Subcutaneous abdominal adipose tissue (tissue), 5 donors: ENCODE results near the gene FNDC11.
"Not testable (repeated sequence)": the region's sequence is repeated elsewhere in the genome, so short reads cannot be mapped to it uniquely, and the experiment has no call there.

Source experiments
- H3K27ac ChIP-seq: one replicate; pipeline ENCODE4 v1.7.0; 2013; ENCODE audit warnings: low read depth, mild to moderate bottlenecking, inconsistent platforms, low read length, moderate library complexity
- H3K27me3 ChIP-seq, 5 donors: one replicate each; pipeline ENCODE4 v1.7.0; 2013; ENCODE audit warnings: low read length in 5 of 5, inconsistent platforms in 1 of 5; ENCODE audit not compliant: control insufficient read depth in 5 of 5, insufficient read depth in 4 of 5
- H3K36me3 ChIP-seq, 5 donors: one replicate each; pipeline ENCODE4 v1.7.0; 2013; ENCODE audit warnings: low read length in 5 of 5; ENCODE audit not compliant: control insufficient read depth in 5 of 5, insufficient read depth in 5 of 5
- H3K4me1 ChIP-seq, 5 donors: one replicate each; pipeline ENCODE4 v1.7.0; 2013; ENCODE audit warnings: low read length in 5 of 5, mild to moderate bottlenecking in 3 of 5, moderate library complexity in 1 of 5; ENCODE audit not compliant: control insufficient read depth in 5 of 5, insufficient read depth in 5 of 5
- H3K4me3 ChIP-seq, 5 donors: one replicate each; pipeline ENCODE4 v1.7.0; 2013; ENCODE audit warnings: low read length in 5 of 5, low read depth in 1 of 5
- H3K9ac ChIP-seq, 5 donors: one replicate each; pipeline ENCODE4 v1.7.0; 2013; ENCODE audit warnings: low read length in 5 of 5, mild to moderate bottlenecking in 4 of 5, moderate library complexity in 3 of 5
- H3K9me3 ChIP-seq, 5 donors: one replicate each; pipeline ENCODE4 v1.7.0; 2013; ENCODE audit warnings: low read length in 5 of 5; ENCODE audit not compliant: control insufficient read depth in 5 of 5
- donor health status: healthy.
- donor health status: healthy.
- donor health status: healthy.
- donor health status: healthy.
- donor health status: healthy.

Gene FNDC11

GRCh38 chr20:63552481-63553249 is 1.3 kb upstream of the FNDC11 start:
- H3K4me3 ChIP-seq = no peak overlapping the region
- H3K9ac ChIP-seq = no peak overlapping the region
- no peaks in the 10 kb centered on the region for H3K9me3 ChIP-seq
- H3K4me1 ChIP-seq = peaks cover 0 to 13% (median 4%) of the 10 kb centered on the region in 5 donors
- no peaks in the 10 kb centered on the region for H3K36me3 ChIP-seq
- H3K27me3 ChIP-seq = peaks cover 17 to 52% (median 34%) of the 10 kb centered on the region in 5 donors
- no peak overlapping the region for H3K27ac ChIP-seq

GRCh38 chr20:63553251-63553932 is 567 bp upstream of the FNDC11 start:
- H3K4me3 ChIP-seq = peak overlapping the region in 4 of 5 donors; percentile 25 to 67 (median 56)
- H3K27me3 ChIP-seq = peaks cover 14 to 46% (median 29%) of the 10 kb centered on the region in 5 donors
- no peaks in the 10 kb centered on the region for H3K36me3 ChIP-seq
- H3K9ac ChIP-seq = peak overlapping the region in 1 of 5 donors; percentile 45
- no peaks in the 10 kb centered on the region for H3K9me3 ChIP-seq
- H3K4me1 ChIP-seq = peaks cover 0 to 13% (median 4%) of the 10 kb centered on the region in 5 donors
- H3K27ac ChIP-seq = no peak overlapping the region

GRCh38 chr20:63554361-63555278 is 661 bp downstream of the FNDC11 start:
- no peak overlapping the region for H3K27ac ChIP-seq
- H3K4me1 ChIP-seq = peaks cover 0 to 13% (median 4%) of the 10 kb centered on the region in 5 donors
- H3K9me3 ChIP-seq = no peaks in the 10 kb centered on the region
- peaks cover 0 to 7% (median 3%) of the 10 kb centered on the region in 5 donors for H3K36me3 ChIP-seq
- no peak overlapping the region for H3K9ac ChIP-seq
- H3K27me3 ChIP-seq = peaks cover 5 to 36% (median 22%) of the 10 kb centered on the region in 5 donors
- H3K4me3 ChIP-seq = peak overlapping the region in 2 of 5 donors; percentile 30 to 67

- Histone ChIP-seq H3K4me3 (no peak overlapping the region), H3K4me1 (peaks cover 0 to 13% (median 4%) of the 10 kb centered on the region in 5 donors), H3K9ac (no peak overlapping the region), H3K36me3 (peaks cover 0 to 19% (median 11%) of the 10 kb centered on the region in 5 donors), H3K27ac (no peak overlapping the region), H3K27me3 (peaks cover 0 to 27% (median 16%) of the 10 kb centered on the region in 5 donors), H3K9me3 (no peaks in the 10 kb centered on the region)
Measured at GRCh38 chr20:63555661-63556381, 1.9 kb downstream of the FNDC11 start.

- H3K9me3 ChIP-seq = no peaks in the 10 kb centered on the region
- no peak overlapping the region for H3K27ac ChIP-seq
- no peak overlapping the region for H3K9ac ChIP-seq
Measured at GRCh38 chr20:63556873-63557478, 3.0 kb downstream of the FNDC11 start.

GRCh38 chr20:63557481-63557891 is 3.5 kb downstream of the FNDC11 start:
- Histone ChIP-seq H3K27ac (no peak overlapping the region), H3K9ac (no peak overlapping the region), H3K27me3 (peaks cover 0 to 21% (median 11%) of the 10 kb centered on the region in 5 donors), H3K9me3 (no peaks in the 10 kb centered on the region), H3K4me3 (no peak overlapping the region), H3K36me3 (peaks cover 0 to 34% (median 23%) of the 10 kb centered on the region in 5 donors), H3K4me1 (peaks cover 0 to 13% (median 4%) of the 10 kb centered on the region in 5 donors)

More at GRCh38 chr20:63556873-63557478, 3.0 kb downstream of the FNDC11 start:
- H3K4me3 ChIP-seq = no peak overlapping the region
- peaks cover 0 to 13% (median 4%) of the 10 kb centered on the region in 5 donors for H3K4me1 ChIP-seq
- H3K27me3 ChIP-seq = peaks cover 0 to 22% (median 11%) of the 10 kb centered on the region in 5 donors
- peaks cover 0 to 30% (median 22%) of the 10 kb centered on the region in 5 donors for H3K36me3 ChIP-seq

GRCh38 chr20:63558804-63559484 is 5.0 kb downstream of the FNDC11 start:
- H3K9me3 ChIP-seq = no peaks in the 10 kb centered on the region
- no peak overlapping the region for H3K4me3 ChIP-seq
- H3K27ac ChIP-seq = no peak overlapping the region
- H3K4me1 ChIP-seq = peaks cover 0 to 4% (median 0%) of the 10 kb centered on the region in 5 donors
- H3K36me3 ChIP-seq = peaks cover 0 to 48% (median 37%) of the 10 kb centered on the region in 5 donors
- H3K9ac ChIP-seq = no peak overlapping the region
- peaks cover 0 to 14% (median 5%) of the 10 kb centered on the region in 5 donors for H3K27me3 ChIP-seq

GRCh38 chr20:63559485-63560332 is 5.8 kb downstream of the FNDC11 start:
- not testable (repeated sequence) for H3K27ac ChIP-seq, H3K4me3 ChIP-seq, H3K9ac ChIP-seq, H3K27me3 ChIP-seq, H3K9me3 ChIP-seq, H3K4me1 ChIP-seq
- peaks cover 0 to 56% (median 44%) of the 10 kb centered on the region in 5 donors for H3K36me3 ChIP-seq
